Keratinocyte (primary cell): Measurements from ENCODE around the gene SMAD6.

Experiments
- EZH2 ChIP-seq: IDR thresholded peaks from one replicate; pipeline ENCODE4 v1.6.1; 2012; ENCODE audit warnings: inconsistent platforms, mild to moderate bottlenecking, low read length, moderate library complexity
- TF ChIP-seq, protein P1 (sequence below), 3 experiments: IDR thresholded peaks in 1 of 3; conservative IDR thresholded peaks in 1 of 3; optimal IDR thresholded peaks in 1 of 3; 2 replicates in 2 of 3; 3 replicates in 1 of 3; pipeline versions ENCODE3 to v1.5.1; 2011; ENCODE audit warnings: low read length in 3 of 3, mild to moderate bottlenecking in 3 of 3, moderate library complexity in 2 of 3, control low read depth in 1 of 3, inconsistent platforms in 1 of 3; ENCODE audit not compliant: insufficient read depth in 2 of 3; ENCODE audit errors: extremely low read depth in 1 of 3

GRCh38 chr15:66779331-66780009, 77.4 kb downstream of the SMAD6 start:
- no peak for TF ChIP-seq EZH2
- TF ChIP-seq, protein P1, sequence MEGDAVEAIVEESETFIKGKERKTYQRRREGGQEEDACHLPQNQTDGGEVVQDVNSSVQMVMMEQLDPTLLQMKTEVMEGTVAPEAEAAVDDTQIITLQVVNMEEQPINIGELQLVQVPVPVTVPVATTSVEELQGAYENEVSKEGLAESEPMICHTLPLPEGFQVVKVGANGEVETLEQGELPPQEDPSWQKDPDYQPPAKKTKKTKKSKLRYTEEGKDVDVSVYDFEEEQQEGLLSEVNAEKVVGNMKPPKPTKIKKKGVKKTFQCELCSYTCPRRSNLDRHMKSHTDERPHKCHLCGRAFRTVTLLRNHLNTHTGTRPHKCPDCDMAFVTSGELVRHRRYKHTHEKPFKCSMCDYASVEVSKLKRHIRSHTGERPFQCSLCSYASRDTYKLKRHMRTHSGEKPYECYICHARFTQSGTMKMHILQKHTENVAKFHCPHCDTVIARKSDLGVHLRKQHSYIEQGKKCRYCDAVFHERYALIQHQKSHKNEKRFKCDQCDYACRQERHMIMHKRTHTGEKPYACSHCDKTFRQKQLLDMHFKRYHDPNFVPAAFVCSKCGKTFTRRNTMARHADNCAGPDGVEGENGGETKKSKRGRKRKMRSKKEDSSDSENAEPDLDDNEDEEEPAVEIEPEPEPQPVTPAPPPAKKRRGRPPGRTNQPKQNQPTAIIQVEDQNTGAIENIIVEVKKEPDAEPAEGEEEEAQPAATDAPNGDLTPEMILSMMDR (optimal IDR thresholded peaks at IDR 0.05 in 1 of 3, IDR thresholded peaks at IDR 0.05 in 1 of 3, conservative IDR thresholded peaks at IDR 0.05 in 1 of 3; ENCODE audit: extremely low read depth in 1 of 3, insufficient read depth in 2 of 3, low read length in 3 of 3) = no peak
